Measurements from ENCODE around the gene RCN1. TPM values are rescaled to one million over a fixed set of nuclear protein-coding genes. Genes with fewer than 3 reads are reported as not detected.

Gene RCN1
- total and polyA plus RNA-seq, 2 of the 8 experiments (the other 6 are each of a cell fraction or from before 2014, with no cell fraction given) = 45.1 to 123 TPM

- TF ChIP-seq KDM4A (IDR thresholded peaks at IDR 0.05; ENCODE audit: low read depth, low read length, severe bottlenecking) (no peak), CEBPB (IDR thresholded peaks at IDR 0.05; ENCODE audit: low read depth, low read length) (no peak), PHF8 (conservative IDR thresholded peaks at IDR 0.05; ENCODE audit: low read depth, low read length) (no peak), HDAC2 (IDR thresholded peaks at IDR 0.05; ENCODE audit: borderline replicate concordance in 1 of 2, low read depth in 2 of 2, low read length in 2 of 2) (no peak), POLR2AphosphoS5 (IDR thresholded peaks at IDR 0.05; ENCODE audit: low read depth, low read length) (no peak), SIN3A (conservative IDR thresholded peaks at IDR 0.05 in 1 of 2, IDR thresholded peaks at IDR 0.05 in 1 of 2; ENCODE audit: low read depth in 1 of 2, low read length in 2 of 2) (no peak), MAX (IDR thresholded peaks at IDR 0.05) (no peak), ATF2 (IDR thresholded peaks at IDR 0.05; ENCODE audit: low read length) (no peak), USF2 (IDR thresholded peaks at IDR 0.05; ENCODE audit: low read length) (no peak), KDM1A (IDR thresholded peaks at IDR 0.05; ENCODE audit: borderline replicate concordance, low read length) (no peak)
Measured at GRCh38 chr11:32068134-32068870, 22.6 kb upstream of the RCN1 start (continued).

Measured in H1 (cell line).